Measurements from ENCODE around the gene CEP112. TPM values are rescaled to one million over a fixed set of nuclear protein-coding genes. Genes with fewer than 3 reads are reported as not detected.

The CEP112 gene
- total and polyA plus RNA-seq, 2 of the 13 experiments (the other 11 are each of a cell fraction or from before 2014, with no cell fraction given) = 1.2 to 3.4 TPM

DNA sequence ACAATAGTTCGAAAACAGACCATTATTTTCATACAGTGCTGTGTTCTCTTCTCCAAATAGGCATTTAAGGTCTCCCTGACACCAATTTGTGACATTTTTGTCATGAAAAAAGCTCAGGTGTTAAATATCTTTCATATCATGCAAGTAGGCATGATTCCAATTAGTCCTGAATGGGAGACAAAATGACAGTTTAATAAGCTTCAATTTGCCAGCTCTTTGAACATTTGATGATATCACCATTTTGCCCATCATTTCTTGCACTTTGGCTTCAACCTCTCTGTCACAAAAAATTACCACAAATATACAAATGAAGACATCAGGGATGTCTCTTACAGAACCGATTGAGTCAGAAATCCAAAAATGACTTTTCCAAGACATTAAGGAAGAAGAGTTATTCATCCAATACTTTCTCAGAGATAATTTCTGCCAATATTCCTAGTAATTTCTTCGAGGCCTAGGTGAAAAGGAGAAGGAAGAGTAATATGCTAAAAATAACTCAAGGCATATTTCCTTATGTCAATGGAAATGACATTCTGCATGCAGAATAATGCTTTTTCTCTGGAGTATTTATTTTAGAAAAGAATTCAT, 298.1 kb downstream of the CEP112 start:
- intact Hi-C loops (cut with micrococcal nuclease; ENCODE audit: unreplicated experiment) = no loop called here
- Histone ChIP-seq H3K27ac (ENCODE audit: extremely low read length, insufficient read depth, low read length) (no peak overlapping the region), H3K4me3 (replicated peaks in 1 of 3; ENCODE audit: insufficient read depth in 1 of 3, low read depth in 2 of 3, low read length in 3 of 3) (no peak overlapping the region), H3K9me3 (ENCODE audit: low read length) (no peaks in the 10 kb centered on the region), H3K79me2 (ENCODE audit: insufficient read depth, low read length) (no peaks in the 10 kb centered on the region), H3K4me1 (ENCODE audit: insufficient read depth, low read length) (no peaks in the 10 kb centered on the region), H3K36me3 (replicated peaks in 1 of 2; ENCODE audit: control insufficient read depth in 1 of 2, insufficient read depth in 2 of 2, low read length in 2 of 2) (no peaks in the 10 kb centered on the region), H3K4me2 (ENCODE audit: low read depth, low read length) (no peak overlapping the region), H2AFZ (ENCODE audit: low read length) (no peak overlapping the region), H4K20me1 (ENCODE audit: insufficient read depth, low read length) (no peaks in the 10 kb centered on the region), H3K27me3 (ENCODE audit: control insufficient read depth in 1 of 2, insufficient read depth in 2 of 2, low read length in 2 of 2) (no peaks in the 10 kb centered on the region), H3K9ac (ENCODE audit: insufficient read depth, low read depth, low read length) (no peak overlapping the region)
- FAIRE-seq = no peak
- DNase-seq (ENCODE audit: low spot score) = no peak
- ATAC-seq = no peak
- BruUV-seq (replicated peaks) = no TSS peak
- TF ChIP-seq CCAR2 (optimal IDR thresholded peaks at IDR 0.05; ENCODE audit: low read depth, low read length) (no peak), CHD4 (IDR thresholded peaks at IDR 0.05; ENCODE audit: borderline replicate concordance, low read length) (no peak), ZNF710 (CRISPR knock-in tag; IDR thresholded peaks at IDR 0.05; ENCODE audit: borderline replicate concordance) (no peak), HOXA7 (CRISPR knock-in tag; IDR thresholded peaks at IDR 0.05) (no peak), KDM1A (CRISPR knock-in tag; IDR thresholded peaks at IDR 0.05) (no peak), ZNF616 (CRISPR knock-in tag; IDR thresholded peaks at IDR 0.05; ENCODE audit: low read depth) (no peak), MYPOP (CRISPR knock-in tag; IDR thresholded peaks at IDR 0.05) (no peak), HDAC2 (CRISPR knock-in tag; IDR thresholded peaks at IDR 0.05) (no peak), KMT2B (CRISPR knock-in tag; IDR thresholded peaks at IDR 0.05) (no peak), ZNF331 (CRISPR knock-in tag; IDR thresholded peaks at IDR 0.05) (no peak), PBX3 (CRISPR knock-in tag; IDR thresholded peaks at IDR 0.05; ENCODE audit: borderline replicate concordance) (no peak), ZNF574 (CRISPR knock-in tag; IDR thresholded peaks at IDR 0.05) (no peak)
- WGBS (ENCODE audit: low lambda C conversion rate) = 18% methylated on average over 3 of the region's 3 CpGs
- in situ Hi-C loops (cut with HindIII; ENCODE audit: extremely low pct_ligation_motif_present, low pct_unique_long_range_greater_than_20kb) = no loop called here
- CTCF ChIA-PET (ENCODE audit: low intra/inter-chr PET ratio, low total read pairs) = no interaction called here
- POLR2A ChIA-PET = no interaction called here

Measured in HepG2 (cell line).